Measurements from ENCODE around the gene PARD3. TPM values are rescaled to one million over a fixed set of nuclear protein-coding genes. Genes with fewer than 3 reads are reported as not detected.

PARD3 gene
- total RNA-seq, 2 experiments from 2014 or later, result 0.53 to 0.71 TPM

GRCh38 chr10:34615770-34616169, 199.3 kb downstream of the PARD3 start:
- ChIA-PET POLR2A (no interaction called here), CTCF (no interaction called here)
- Histone ChIP-seq H3K4me1 (ENCODE audit: insufficient read depth, low read length) (no peaks in the 10 kb centered on the region), H3K4me3 (ENCODE audit: low read length) (no peak overlapping the region), H3K36me3 (ENCODE audit: insufficient read depth, low read length) (no peaks in the 10 kb centered on the region), H3K27ac (ENCODE audit: low read depth in 1 of 2, low read length in 2 of 2) (no peak overlapping the region), H3K27me3 (ENCODE audit: control insufficient read depth in 1 of 2, insufficient read depth in 2 of 2, low read length in 2 of 2) (no peaks in the 10 kb centered on the region), H3K9me3 (ENCODE audit: control insufficient read depth in 1 of 2, insufficient read depth in 1 of 2, low read length in 2 of 2) (no peaks in the 10 kb centered on the region)
- Mint-ChIP-seq H3K27ac (no peak overlapping the region), H3K36me3 (ENCODE audit: low read depth) (no peaks in the 10 kb centered on the region), H3K9me3 (no peaks in the 10 kb centered on the region), H3K4me3 (no peak overlapping the region), H3K27me3 (peaks cover 16% of the 10 kb centered on the region), H3K4me1 (ENCODE audit: low read depth) (no peaks in the 10 kb centered on the region)
- intact Hi-C loops (cut with DNase I, micrococcal nuclease), result no loop called here
- ATAC-seq (ENCODE audit: poor library complexity) (no peak), DNase-seq (no peak)
- no peak for TF ChIP-seq CTCF (IDR thresholded peaks at IDR 0.05)

GRCh38 chr10:34613491-34613890, 201.6 kb downstream of the PARD3 start:
- Mint-ChIP-seq H3K4me1 (ENCODE audit: low read depth) (no peaks in the 10 kb centered on the region), H3K27ac (no peak overlapping the region), H3K36me3 (ENCODE audit: low read depth) (no peaks in the 10 kb centered on the region), H3K27me3 (peaks cover 14% of the 10 kb centered on the region), H3K4me3 (no peak overlapping the region), H3K9me3 (no peaks in the 10 kb centered on the region)
- ChIA-PET POLR2A (no interaction called here), CTCF (interaction anchor here (0.8 to 1.4 kb wide), 2 partner anchors 10 to 25 kb away, joined by 3 to 4 read pairs; no protein-coding TSS in a partner anchor)
- no peak for ATAC-seq (ENCODE audit: poor library complexity)
- intact Hi-C loops (cut with DNase I, micrococcal nuclease), result no loop called here
- Histone ChIP-seq H3K36me3 (ENCODE audit: insufficient read depth, low read length) (no peaks in the 10 kb centered on the region), H3K4me1 (ENCODE audit: insufficient read depth, low read length) (no peaks in the 10 kb centered on the region), H3K27ac (ENCODE audit: low read depth in 1 of 2, low read length in 2 of 2) (no peak overlapping the region), H3K27me3 (ENCODE audit: control insufficient read depth in 1 of 2, insufficient read depth in 2 of 2, low read length in 2 of 2) (no peaks in the 10 kb centered on the region), H3K9me3 (ENCODE audit: control insufficient read depth in 1 of 2, insufficient read depth in 1 of 2, low read length in 2 of 2) (no peaks in the 10 kb centered on the region), H3K4me3 (ENCODE audit: low read length) (no peak overlapping the region)
- DNase-seq, result no peak
- no peak for TF ChIP-seq CTCF (IDR thresholded peaks at IDR 0.05)

GRCh38 chr10:34612938-34613337, 202.2 kb downstream of the PARD3 start:
- ChIA-PET CTCF (no interaction called here), POLR2A (no interaction called here)
- Histone ChIP-seq H3K4me3 (ENCODE audit: low read length) (no peak overlapping the region), H3K27me3 (ENCODE audit: control insufficient read depth in 1 of 2, insufficient read depth in 2 of 2, low read length in 2 of 2) (no peaks in the 10 kb centered on the region), H3K27ac (ENCODE audit: low read depth in 1 of 2, low read length in 2 of 2) (no peak overlapping the region), H3K4me1 (ENCODE audit: insufficient read depth, low read length) (no peaks in the 10 kb centered on the region), H3K36me3 (ENCODE audit: insufficient read depth, low read length) (no peaks in the 10 kb centered on the region), H3K9me3 (ENCODE audit: control insufficient read depth in 1 of 2, insufficient read depth in 1 of 2, low read length in 2 of 2) (no peaks in the 10 kb centered on the region)
- ATAC-seq (ENCODE audit: poor library complexity), result no peak
- H3K4me3 Mint-ChIP-seq, result no peak overlapping the region
- no peaks in the 10 kb centered on the region for H3K36me3 Mint-ChIP-seq (ENCODE audit: low read depth)
- no peak for DNase-seq
- intact Hi-C loops (cut with DNase I, micrococcal nuclease), result no loop called here
- peaks cover 14% of the 10 kb centered on the region for H3K27me3 Mint-ChIP-seq
- no peak overlapping the region for H3K27ac Mint-ChIP-seq
- H3K9me3 Mint-ChIP-seq, result no peaks in the 10 kb centered on the region
- H3K4me1 Mint-ChIP-seq (ENCODE audit: low read depth), result no peaks in the 10 kb centered on the region
- TF ChIP-seq CTCF (IDR thresholded peaks at IDR 0.05), result no peak
